Measurements from ENCODE around the gene PLXNA1.

GRCh38 chr3:126986001-126986400 lies 3.1 kb downstream of the PLXNA1 start:
- TF ChIP-seq CTCF (IDR thresholded peaks at IDR 0.05) = no peak
- no peak for TF ChIP-seq EZH2phosphoT487 (IDR thresholded peaks at IDR 0.05)

Measured in neural progenitor cell (in vitro differentiated cells).